GM20431 (cell line): Measurements from ENCODE around the gene DNAJC15.

ENCODE experiments used
- in situ Hi-C: fragments of 300-500 bp; cut with MseI, MboI; formaldehyde crosslinking; loops from one replicate; pipeline ENCODE4 v1.15.0; 2020; ENCODE audit warnings: low sequenced_read_pairs; ENCODE audit not compliant: unreplicated experiment

DNAJC15 gene

GRCh38 chr13:43077461-43077860 is 54.1 kb downstream of the DNAJC15 start:
- in situ Hi-C loops: loop anchor here (25.0 kb wide), 1 partner anchor 90 kb away; the partner anchor contains the start of gene EPSTI1

GRCh38 chr13:43077906-43078305 is 54.5 kb downstream of the DNAJC15 start:
- in situ Hi-C loops: loop anchor here (25.0 kb wide), 1 partner anchor 91 kb away; the partner anchor contains the start of gene EPSTI1

- in situ Hi-C loops: loop anchor here (25.0 kb wide), 1 partner anchor 91 kb away; the partner anchor contains the start of gene EPSTI1
Measured at GRCh38 chr13:43078399-43078798, 55.0 kb downstream of the DNAJC15 start.

DNA sequence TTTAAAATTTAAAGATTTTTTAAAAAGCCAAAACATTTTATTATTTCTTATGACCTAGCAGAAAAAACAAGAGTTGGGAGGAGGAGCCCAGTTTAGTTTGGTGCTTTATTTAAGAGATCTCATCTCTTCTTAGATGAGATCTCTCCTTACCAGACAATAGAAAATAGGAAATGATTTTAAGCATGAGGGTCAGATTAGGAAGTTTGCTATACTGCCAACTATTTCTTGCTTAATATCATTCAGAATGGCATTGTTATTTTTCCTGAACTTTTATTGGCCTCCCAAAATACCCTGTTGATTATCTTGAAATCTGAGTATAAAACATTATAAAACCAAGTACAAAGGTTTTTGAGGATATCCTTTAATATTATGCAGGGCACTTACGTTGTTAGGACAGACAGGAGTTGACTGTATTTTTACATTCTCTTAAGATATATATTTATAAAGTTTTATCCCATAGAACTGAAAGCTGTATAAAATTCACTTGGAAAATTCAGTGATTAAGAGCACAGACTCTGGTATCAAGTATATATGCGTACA is 56.1 kb downstream of the DNAJC15 start:
- in situ Hi-C loops: loop anchor here (25.0 kb wide), 1 partner anchor 92 kb away; the partner anchor contains the start of gene EPSTI1

DNA sequence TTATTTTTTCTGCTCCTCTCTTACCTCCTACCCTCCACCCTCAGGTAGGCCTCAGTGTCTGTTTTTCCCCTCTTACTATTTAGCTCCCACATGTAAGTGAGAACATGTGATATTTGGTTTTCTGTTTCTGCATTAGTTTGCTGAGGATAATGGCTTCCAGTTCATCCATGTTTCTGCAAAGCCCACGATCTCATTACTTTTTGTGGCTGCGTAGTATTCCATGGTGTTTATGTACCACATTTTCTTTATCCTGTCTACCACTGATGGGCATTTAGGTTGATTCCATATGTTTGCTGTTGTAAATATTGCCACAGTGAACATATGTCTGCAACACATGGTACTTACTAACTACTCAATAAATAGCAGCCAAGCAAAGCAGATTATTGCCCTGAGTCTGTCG is 56.8 kb downstream of the DNAJC15 start:
- in situ Hi-C loops: loop anchor here (25.0 kb wide), 1 partner anchor 93 kb away; the partner anchor contains the start of gene EPSTI1

DNA sequence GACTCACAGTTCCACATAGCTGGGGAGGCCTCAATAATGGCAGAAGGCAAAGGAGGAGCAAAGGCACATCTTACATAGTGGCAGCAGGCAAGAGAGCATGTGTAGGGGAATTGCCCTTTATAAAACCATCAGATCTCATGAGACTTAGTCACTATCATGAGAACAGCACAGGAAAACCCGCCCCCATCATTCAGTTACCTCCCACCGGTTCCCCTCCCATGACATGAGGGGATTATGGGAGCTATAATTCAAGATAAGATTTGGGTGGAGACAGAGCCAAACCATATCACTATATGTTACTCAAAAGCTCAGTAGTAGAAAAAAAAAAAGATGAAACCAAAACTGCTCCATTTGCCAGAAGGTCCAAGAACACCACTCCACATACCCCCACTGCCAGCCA is 58.5 kb downstream of the DNAJC15 start:
- in situ Hi-C loops: loop anchor here (25.0 kb wide), 1 partner anchor 95 kb away; the partner anchor contains the start of gene EPSTI1

DNA sequence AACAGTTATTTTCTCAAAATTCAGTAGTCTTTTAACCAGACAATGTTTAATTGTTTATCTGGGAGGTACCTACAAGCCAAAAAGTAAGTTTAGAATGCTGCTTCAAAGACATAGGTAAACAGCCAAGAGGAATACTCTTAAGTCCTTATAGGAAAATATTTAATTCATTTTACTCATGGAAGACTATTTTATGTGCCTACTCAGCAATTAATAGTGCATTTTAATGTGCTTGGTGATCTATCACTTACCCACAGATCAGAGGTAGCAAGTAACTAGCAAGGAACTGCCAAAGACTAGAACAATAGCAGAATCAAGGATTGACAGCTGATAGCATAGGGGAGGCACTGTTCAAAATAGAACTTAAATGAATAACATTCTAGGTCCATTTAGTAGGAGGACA is 60.4 kb downstream of the DNAJC15 start:
- in situ Hi-C loops: loop anchor here (25.0 kb wide), 1 partner anchor 96 kb away; the partner anchor contains the start of gene EPSTI1

- in situ Hi-C loops: loop anchor here (25.0 kb wide), 1 partner anchor 98 kb away; the partner anchor contains the start of gene EPSTI1
Measured at GRCh38 chr13:43085545-43085944, 62.2 kb downstream of the DNAJC15 start.

DNA sequence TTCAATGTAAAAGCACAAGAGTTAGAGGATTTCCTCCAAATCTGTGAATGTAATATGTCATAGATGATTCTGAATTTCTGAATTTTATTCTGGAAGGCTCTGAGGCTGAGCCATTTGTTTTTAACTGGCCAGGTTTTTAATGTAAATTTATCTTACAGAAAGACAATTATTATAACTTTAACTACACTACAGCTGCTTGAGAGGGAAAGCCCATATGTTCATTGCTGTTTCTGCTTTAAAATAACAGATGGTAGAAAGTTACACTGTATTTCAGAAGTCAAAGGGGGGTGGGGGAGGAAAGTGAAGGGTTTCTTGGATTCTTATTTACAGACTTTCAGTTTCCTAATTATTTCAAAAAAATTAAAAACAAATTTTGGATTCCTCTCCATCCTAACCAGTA is 62.8 kb downstream of the DNAJC15 start:
- in situ Hi-C loops: loop anchor here (25.0 kb wide), 1 partner anchor 99 kb away; the partner anchor contains the start of gene EPSTI1

- in situ Hi-C loops: loop anchor here (25.0 kb wide), 1 partner anchor 101 kb away; the partner anchor contains the start of gene EPSTI1
Measured at GRCh38 chr13:43088093-43088511, 64.7 kb downstream of the DNAJC15 start.

DNA sequence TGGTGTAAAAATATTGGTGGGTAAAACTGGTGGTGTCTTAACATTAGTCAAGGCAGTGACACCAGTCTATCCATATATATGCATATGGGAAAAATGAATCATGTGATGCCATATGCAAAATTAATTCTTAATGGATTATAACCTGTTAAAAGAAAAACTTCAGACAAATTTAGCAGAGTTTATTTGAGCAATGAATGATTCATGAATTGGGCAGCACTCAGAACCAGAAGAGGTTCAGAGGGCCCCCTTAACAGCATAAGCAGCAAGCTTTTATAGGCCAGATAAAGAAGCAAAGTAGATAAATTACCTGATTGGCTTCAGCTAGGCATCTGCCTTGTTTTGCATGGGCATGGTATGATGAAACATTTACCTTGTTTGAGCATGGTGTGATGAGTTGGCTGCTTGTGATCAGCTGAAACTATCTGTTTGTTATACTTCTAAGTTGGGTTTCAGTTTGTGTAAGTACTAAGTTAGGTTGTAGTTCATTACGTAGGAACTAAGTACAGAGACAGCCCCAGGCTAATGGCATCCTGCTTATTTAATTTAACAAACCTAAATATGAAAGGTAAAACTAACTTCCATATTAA is 66.6 kb downstream of the DNAJC15 start:
- in situ Hi-C loops: loop anchor here (25.0 kb wide), 1 partner anchor 103 kb away; the partner anchor contains the start of gene EPSTI1

GRCh38 chr13:43094901-43095300 is 71.5 kb downstream of the DNAJC15 start:
- in situ Hi-C loops: loop anchor here (25.0 kb wide), 1 partner anchor 108 kb away; the partner anchor contains the start of gene EPSTI1

DNA sequence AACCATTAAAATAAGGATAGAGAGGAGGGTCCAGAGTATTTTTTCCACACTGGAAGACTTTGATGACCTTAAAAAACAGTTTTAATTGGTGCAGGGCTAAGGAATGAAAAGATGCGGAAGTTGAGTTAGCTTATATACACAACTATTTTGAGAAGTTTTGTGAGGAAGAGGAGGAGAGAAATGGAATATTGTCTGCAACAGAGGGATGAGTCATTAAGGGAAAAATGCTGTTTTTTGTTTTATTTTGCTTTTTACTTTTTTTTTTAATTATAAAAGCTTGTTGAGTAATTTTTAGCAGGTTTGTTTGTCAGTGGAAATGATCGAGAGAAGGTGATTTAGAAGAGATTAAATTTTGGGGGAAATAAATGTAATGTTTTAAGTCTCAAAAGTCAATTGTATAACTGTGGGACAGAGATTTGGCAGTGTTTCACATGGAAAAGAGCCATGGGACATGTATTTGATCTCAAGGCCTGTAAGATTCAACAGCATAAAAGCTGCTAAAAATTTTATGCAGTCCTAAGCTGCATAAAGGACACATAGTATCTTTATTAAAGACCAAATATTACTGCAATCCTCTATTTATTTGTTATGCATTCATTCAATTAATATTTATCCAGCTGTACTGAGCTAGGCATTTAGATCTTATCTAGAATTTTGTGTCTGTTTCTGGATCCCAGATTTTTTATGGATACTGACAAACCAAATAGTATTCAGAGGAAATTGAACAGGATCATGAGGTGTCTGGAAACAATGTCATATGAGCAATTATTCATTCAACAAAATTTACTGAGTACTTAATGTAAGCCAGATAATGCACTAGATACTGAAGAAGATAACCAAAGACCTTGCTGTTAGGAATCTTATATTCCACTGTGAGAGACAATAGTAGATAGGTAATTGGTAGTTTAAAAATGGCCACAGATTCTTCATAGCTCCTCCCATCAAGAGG is 72.7 kb downstream of the DNAJC15 start:
- in situ Hi-C loops: loop anchor here (25.0 kb wide), 1 partner anchor 109 kb away; the partner anchor contains the start of gene EPSTI1

DNA sequence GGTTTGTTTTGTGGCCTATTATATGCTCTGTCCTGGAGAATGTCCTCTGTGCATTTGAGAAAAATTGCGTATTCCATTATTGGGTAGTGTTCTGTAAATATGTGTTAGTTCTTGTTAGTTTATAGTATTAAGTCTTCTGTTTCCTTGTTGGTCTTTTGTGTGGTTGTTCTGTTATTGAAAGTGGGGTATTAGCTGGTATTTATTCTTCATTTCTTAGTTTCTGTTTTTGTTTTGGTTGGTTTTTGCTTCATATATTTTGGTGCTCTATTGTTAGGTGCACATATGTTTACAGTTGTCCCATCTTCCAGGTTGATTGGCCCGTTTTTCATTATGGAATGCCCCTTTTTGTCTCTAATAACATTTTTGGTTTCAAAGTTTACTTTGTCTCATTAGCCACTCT is 77.3 kb downstream of the DNAJC15 start:
- in situ Hi-C loops: no loop called here

DNA sequence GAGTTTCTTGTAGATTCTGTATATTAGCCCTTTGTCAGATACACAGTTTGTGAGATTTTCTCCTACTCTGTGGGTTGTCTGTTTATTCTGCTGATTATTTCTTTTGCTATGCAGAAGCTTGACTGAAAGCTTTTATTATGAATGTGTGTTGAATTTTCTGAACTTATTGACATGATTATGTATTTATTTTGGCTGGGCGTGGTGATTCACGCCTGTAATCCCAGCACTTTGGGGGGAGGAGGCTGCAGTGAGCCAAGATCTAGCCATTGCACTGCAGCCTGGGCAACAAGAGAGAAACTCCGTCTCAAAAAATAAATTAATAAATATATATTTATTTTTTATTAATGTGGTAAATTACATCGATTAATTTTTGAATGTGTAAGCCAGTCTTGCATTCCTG is 78.9 kb downstream of the DNAJC15 start:
- in situ Hi-C loops: no loop called here

- in situ Hi-C loops: no loop called here
Measured at GRCh38 chr13:43107780-43108179, 84.4 kb downstream of the DNAJC15 start.

GRCh38 chr13:43110036-43110435 is 86.7 kb downstream of the DNAJC15 start:
- in situ Hi-C loops: no loop called here

DNA sequence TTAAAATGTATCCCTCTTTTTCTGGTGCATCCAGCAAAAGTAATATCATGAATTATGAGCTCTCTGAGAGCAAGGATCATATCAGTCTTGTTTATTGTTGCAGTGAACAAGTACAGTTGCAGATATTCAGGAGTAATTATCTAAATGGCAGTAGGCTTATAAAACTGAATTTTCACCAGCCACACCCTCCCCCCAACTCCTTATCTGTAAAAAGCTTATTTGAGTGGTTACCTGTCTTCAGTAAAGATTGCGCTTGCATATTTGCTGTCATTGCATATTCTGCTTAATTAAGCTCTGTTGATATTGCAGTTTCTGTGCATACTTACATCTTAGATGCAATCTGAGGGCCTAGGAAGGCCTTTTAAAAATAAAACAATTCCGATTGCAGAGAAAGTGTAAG is 87.3 kb downstream of the DNAJC15 start:
- in situ Hi-C loops: no loop called here

GRCh38 chr13:43111559-43112400 is 88.4 kb downstream of the DNAJC15 start:
- in situ Hi-C loops: no loop called here
